ENCODE results near the gene PRICKLE2.

The PRICKLE2 gene

GRCh38 chr3:64190517-64191515 is 34.5 kb downstream of the PRICKLE2 start:
- DNase-seq (ENCODE audit: low read depth, low spot score), result no peak

GRCh38 chr3:64188810-64189560 is 36.3 kb downstream of the PRICKLE2 start:
- DNase-seq (ENCODE audit: low read depth, low spot score), result no peak

- no peak for DNase-seq (ENCODE audit: low read depth, low spot score)
Measured at GRCh38 chr3:64187065-64187959, 38.0 kb downstream of the PRICKLE2 start.

GRCh38 chr3:64186667-64187064 is 38.6 kb downstream of the PRICKLE2 start:
- no peak for DNase-seq (ENCODE audit: low read depth, low spot score)

GRCh38 chr3:64185436-64185835 is 39.8 kb downstream of the PRICKLE2 start:
- DNase-seq (ENCODE audit: low read depth, low spot score), result no peak

GRCh38 chr3:64184621-64185020 is 40.6 kb downstream of the PRICKLE2 start:
- DNase-seq (ENCODE audit: low read depth, low spot score), result no peak

GRCh38 chr3:64179860-64180259 is 45.4 kb downstream of the PRICKLE2 start:
- no peak for DNase-seq (ENCODE audit: low read depth, low spot score)

GRCh38 chr3:64179249-64179648 is 46.0 kb downstream of the PRICKLE2 start:
- no peak for DNase-seq (ENCODE audit: low read depth, low spot score)

GRCh38 chr3:64178419-64178818 is 46.8 kb downstream of the PRICKLE2 start:
- DNase-seq (ENCODE audit: low read depth, low spot score), result no peak

GRCh38 chr3:64176461-64176996 is 48.7 kb downstream of the PRICKLE2 start:
- DNase-seq (ENCODE audit: low read depth, low spot score), result no peak

- no peak for DNase-seq (ENCODE audit: low read depth, low spot score)
Measured at GRCh38 chr3:64174328-64174727, 50.9 kb downstream of the PRICKLE2 start.

- DNase-seq (ENCODE audit: low read depth, low spot score), result no peak
Measured at GRCh38 chr3:64173563-64173962, 51.7 kb downstream of the PRICKLE2 start.

- no peak for DNase-seq (ENCODE audit: low read depth, low spot score)
Measured at GRCh38 chr3:64170270-64170669, 55.0 kb downstream of the PRICKLE2 start.

GRCh38 chr3:64167868-64168267 is 57.4 kb downstream of the PRICKLE2 start:
- DNase-seq (ENCODE audit: low read depth, low spot score), result no peak

- DNase-seq (ENCODE audit: low read depth, low spot score), result no peak
Measured at GRCh38 chr3:64167351-64167750, 57.9 kb downstream of the PRICKLE2 start.

GRCh38 chr3:64166584-64167162 is 58.6 kb downstream of the PRICKLE2 start:
- no peak for DNase-seq (ENCODE audit: low read depth, low spot score)

GRCh38 chr3:64164349-64164748 is 60.9 kb downstream of the PRICKLE2 start:
- no peak for DNase-seq (ENCODE audit: low read depth, low spot score)

GRCh38 chr3:64163755-64164148 is 61.5 kb downstream of the PRICKLE2 start:
- DNase-seq (ENCODE audit: low read depth, low spot score), result no peak

GRCh38 chr3:64163019-64163754 is 62.1 kb downstream of the PRICKLE2 start:
- peak; percentile 17 for DNase-seq (ENCODE audit: low read depth, low spot score)

- DNase-seq (ENCODE audit: low read depth, low spot score), result no peak
Measured at GRCh38 chr3:64161481-64161952, 63.7 kb downstream of the PRICKLE2 start.

Measured in iPS DF 19.7 (cell line).